ENCODE results near the gene KCNN3.

Gene KCNN3

DNA sequence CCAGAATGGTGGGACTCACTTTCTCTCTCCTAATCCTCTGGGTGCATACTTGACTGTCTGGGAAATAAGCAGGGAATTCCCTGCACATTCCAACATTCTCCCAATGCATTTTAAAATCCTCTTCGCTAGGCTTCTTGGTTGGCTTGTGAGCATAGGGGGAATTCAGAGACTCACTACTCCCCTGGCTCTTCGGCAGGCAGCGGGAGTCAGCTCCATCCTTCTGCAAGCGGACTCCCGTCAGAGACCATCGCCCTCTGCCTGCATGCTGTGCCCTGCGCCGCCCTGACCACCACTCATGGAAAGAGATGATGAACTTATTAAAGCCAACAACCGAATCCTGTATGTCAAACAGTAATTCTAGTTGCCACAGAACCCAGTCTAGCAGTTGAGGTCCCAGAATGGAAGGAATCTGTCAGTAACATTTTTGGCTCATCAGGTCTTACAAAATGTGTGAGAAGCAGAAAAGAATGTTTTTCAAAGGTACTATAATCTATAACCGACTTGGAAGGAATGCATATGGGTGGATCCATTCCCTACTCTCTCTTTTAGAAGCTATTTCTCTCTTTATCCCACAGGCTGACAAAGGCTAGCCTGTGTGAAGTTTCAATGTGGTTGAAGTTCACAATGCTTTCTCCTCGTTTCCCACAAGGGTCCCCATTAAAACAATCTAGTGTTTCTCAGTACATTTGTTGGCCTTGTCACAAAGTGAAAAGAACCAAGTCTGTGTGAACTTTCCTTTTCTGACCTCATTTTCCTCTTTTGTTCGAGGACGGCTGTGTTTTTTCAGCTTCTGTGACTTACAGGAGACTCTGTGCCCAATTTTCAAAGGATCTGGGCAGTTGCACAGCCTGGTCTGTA lies 143.0 kb downstream of the KCNN3 start:
- Mint-ChIP-seq H3K4me3 (no peak overlapping the region), H3K36me3 (no peaks in the 10 kb centered on the region), H3K27me3 (peaks cover 26 to 37% of the 10 kb centered on the region in 2 donors), H3K4me1 (peaks cover 9 to 13% of the 10 kb centered on the region in 2 donors), H3K9me3 (no peaks in the 10 kb centered on the region), H3K27ac (no peak overlapping the region)
- DNase-seq: no peak
- no peak for ATAC-seq (replicated peaks)

DNA sequence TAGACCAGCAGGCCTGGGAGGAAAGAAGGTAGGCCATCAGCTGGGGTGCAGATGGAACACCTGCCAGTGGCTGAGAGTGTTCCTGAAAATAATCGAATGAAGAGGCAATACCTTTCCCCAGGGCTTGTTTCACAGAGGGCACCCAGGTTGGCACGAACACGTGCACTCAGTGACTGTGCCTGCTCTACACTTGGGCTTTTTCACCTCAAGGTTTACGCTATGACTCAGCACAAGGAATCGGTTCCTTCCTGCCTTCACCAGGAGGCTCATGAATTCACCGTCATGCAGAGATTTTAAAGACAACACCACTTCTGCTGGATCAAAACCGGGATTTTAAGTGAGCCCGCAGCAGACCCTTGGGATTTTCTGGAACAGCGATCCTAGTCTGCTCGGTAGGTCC lies 143.6 kb downstream of the KCNN3 start:
- H3K4me3 Mint-ChIP-seq: no peak overlapping the region
- peaks cover 23 to 37% of the 10 kb centered on the region in 2 donors for H3K27me3 Mint-ChIP-seq
- no peaks in the 10 kb centered on the region for H3K36me3 Mint-ChIP-seq
- H3K27ac Mint-ChIP-seq: peak overlapping the region; percentile 56
- DNase-seq (peak; percentile 25), ATAC-seq (replicated peaks) (peak; percentile 88 to 98)
- peaks cover 9 to 16% of the 10 kb centered on the region in 2 donors for H3K4me1 Mint-ChIP-seq
- no peaks in the 10 kb centered on the region for H3K9me3 Mint-ChIP-seq

DNA sequence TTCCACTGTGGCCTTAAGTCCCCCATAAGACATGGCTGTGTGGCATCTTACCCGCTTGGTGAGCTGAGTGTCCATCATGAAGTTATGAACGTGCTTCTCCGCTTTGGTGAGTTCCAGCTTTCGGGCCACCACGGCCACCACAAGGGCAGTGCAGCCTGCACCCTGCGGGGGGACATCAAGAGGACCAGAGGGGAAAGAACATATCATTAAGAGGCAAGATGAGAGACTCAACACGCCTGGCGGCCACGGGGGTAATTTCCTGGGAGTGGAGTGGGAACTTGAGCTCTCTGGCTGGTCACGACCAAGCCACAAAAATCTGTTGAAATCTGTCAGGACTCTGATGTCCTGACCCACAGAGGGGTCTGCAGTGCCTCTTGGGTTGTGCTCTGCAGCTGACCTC lies 144.2 kb downstream of the KCNN3 start:
- DNase-seq (no peak), ATAC-seq (replicated peaks) (no peak)
- Mint-ChIP-seq H3K4me1 (peaks cover 9 to 20% of the 10 kb centered on the region in 2 donors), H3K27ac (peak overlapping the region; percentile 56), H3K9me3 (no peaks in the 10 kb centered on the region), H3K4me3 (no peak overlapping the region), H3K36me3 (no peaks in the 10 kb centered on the region), H3K27me3 (peaks cover 23 to 37% of the 10 kb centered on the region in 2 donors)

DNA sequence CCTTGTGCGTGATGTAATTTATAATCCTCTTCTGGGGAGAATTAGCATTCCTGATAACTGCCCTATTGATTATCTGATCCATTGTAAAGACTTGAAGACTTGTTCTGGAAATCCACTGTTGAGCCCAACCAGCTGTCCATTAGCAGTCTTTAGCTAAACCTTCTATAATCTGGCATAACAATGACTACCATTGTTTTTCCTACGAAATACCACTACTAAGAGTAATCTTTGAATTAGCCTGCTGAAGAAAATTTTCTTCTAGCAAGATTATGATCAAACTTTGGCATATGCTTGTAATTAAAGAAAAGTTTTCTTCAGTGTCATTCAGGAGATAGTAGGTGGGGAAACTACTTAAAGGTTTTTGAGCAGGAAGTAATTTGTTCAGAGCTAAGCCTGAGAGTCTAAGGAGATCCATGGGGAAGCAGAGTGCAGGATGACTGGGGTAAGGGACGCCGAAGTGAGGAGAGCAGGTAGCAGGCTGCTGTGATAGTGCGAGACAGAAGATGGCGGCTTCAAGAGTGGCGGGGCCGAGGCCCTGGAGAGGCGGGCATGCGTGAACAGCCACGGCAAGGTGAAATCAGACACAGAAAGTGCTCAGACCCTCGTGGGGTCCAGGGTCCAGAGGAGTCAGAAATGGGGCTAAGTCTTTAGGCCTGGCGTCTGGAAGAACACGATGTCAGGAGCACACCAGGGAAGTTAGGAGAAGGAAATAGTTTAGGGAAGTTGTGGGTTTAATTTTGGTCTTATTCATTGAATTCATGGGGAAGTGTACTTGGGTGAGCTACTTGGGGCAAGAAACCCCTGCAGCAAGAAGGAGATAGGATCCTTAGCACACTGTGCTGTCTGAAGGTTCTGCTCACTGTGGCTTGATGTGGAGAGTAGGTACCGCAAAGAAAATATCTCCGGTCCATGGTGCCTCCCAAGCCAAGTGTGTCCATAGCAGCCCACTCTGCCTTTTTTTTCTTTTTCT lies 149.5 kb downstream of the KCNN3 start:
- Mint-ChIP-seq H3K4me1 (peaks cover 5 to 11% of the 10 kb centered on the region in 2 donors), H3K9me3 (no peaks in the 10 kb centered on the region), H3K27ac (no peak overlapping the region), H3K36me3 (no peaks in the 10 kb centered on the region), H3K27me3 (peaks cover under 1% of the 10 kb centered on the region in 2 donors), H3K4me3 (no peak overlapping the region)
- ATAC-seq (replicated peaks): peak; percentile 57 to 60
- no peak for DNase-seq

DNA sequence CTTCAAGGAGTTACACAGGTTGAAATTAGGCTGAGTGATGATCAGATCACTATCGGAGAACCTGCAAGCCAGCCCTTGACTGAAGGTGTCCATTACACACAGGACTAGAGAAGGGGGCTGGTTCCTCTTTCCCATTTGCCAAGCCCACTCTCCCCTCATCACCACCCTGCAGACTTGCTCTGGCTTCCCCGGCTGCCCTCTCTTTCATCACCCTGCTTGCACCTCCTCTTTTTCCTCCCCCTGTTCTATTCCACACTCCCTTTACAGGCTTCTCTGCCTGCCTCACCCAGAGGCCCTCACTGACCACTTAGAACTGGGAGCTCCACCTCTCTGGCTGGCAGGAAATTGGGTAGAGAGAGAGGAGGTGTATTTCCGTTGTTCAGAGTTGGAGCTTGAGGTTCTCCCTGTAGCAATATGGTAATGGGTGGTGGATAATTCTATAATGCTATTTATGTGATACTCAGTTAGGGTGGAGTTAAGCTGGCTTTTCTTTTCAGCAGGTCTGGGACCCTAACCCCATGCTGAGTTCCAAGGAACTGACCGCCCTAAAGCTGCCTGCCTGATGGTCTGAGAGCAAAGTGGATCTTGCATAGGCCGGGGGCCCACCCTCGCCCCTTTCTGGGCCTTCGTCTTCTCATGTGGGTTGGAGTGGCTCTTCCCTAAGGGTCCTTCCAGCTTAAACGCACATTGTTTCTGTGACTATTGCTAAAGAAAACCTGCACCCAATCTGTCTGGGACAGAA lies 150.3 kb downstream of the KCNN3 start:
- ATAC-seq (replicated peaks): no peak
- Mint-ChIP-seq H3K27ac (no peak overlapping the region), H3K4me3 (no peak overlapping the region), H3K4me1 (peaks cover 7 to 11% of the 10 kb centered on the region in 2 donors), H3K9me3 (no peaks in the 10 kb centered on the region), H3K27me3 (no peaks in the 10 kb centered on the region), H3K36me3 (no peaks in the 10 kb centered on the region)
- DNase-seq: no peak

DNA sequence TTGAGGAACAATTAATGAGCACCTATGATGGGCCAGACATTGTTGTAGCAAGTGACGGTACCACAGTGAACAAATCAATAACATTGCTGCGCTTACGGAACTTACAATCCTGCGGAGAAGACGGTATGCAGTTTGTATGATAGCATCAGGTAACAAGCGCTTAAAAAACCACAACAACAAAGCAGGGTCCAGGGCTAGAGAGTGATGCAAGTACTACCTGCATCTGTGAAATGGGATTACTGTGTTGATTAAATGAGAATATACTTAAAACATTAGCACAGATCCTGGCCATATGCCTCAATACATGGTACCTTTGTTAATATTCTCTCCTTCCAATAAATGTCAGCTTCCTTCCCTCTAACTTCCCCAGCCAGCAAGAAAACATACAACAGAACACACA lies 151.5 kb downstream of the KCNN3 start:
- Mint-ChIP-seq H3K4me1 (peaks cover 7 to 11% of the 10 kb centered on the region in 2 donors), H3K27ac (no peak overlapping the region), H3K36me3 (no peaks in the 10 kb centered on the region), H3K4me3 (no peak overlapping the region), H3K27me3 (no peaks in the 10 kb centered on the region), H3K9me3 (no peaks in the 10 kb centered on the region)
- ATAC-seq (replicated peaks): no peak
- no peak for DNase-seq

DNA sequence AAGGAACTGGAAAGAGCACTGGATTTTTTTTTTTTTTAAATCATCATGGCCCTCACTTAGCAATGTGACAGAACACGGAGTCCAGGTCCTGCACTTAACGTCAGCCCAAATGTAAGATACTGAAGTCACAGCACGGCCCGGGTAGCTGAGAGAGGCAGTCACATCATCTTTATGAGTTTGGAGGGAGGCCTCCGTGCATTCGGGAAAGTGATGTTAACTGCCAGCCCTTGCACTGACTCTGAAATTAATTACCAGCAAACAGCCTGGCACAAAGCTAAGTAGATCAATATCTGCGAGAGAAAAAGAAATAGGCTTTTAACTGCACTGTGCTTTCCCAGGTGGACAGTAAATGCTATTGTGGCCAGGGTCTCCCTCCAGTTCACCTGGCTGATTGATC lies 152.6 kb downstream of the KCNN3 start:
- DNase-seq (no peak), ATAC-seq (replicated peaks) (no peak)
- no peak overlapping the region for H3K27ac Mint-ChIP-seq
- H3K4me1 Mint-ChIP-seq: peaks cover 7 to 11% of the 10 kb centered on the region in 2 donors
- H3K36me3 Mint-ChIP-seq: no peaks in the 10 kb centered on the region
- no peaks in the 10 kb centered on the region for H3K27me3 Mint-ChIP-seq
- no peak overlapping the region for H3K4me3 Mint-ChIP-seq
- H3K9me3 Mint-ChIP-seq: no peaks in the 10 kb centered on the region

DNA sequence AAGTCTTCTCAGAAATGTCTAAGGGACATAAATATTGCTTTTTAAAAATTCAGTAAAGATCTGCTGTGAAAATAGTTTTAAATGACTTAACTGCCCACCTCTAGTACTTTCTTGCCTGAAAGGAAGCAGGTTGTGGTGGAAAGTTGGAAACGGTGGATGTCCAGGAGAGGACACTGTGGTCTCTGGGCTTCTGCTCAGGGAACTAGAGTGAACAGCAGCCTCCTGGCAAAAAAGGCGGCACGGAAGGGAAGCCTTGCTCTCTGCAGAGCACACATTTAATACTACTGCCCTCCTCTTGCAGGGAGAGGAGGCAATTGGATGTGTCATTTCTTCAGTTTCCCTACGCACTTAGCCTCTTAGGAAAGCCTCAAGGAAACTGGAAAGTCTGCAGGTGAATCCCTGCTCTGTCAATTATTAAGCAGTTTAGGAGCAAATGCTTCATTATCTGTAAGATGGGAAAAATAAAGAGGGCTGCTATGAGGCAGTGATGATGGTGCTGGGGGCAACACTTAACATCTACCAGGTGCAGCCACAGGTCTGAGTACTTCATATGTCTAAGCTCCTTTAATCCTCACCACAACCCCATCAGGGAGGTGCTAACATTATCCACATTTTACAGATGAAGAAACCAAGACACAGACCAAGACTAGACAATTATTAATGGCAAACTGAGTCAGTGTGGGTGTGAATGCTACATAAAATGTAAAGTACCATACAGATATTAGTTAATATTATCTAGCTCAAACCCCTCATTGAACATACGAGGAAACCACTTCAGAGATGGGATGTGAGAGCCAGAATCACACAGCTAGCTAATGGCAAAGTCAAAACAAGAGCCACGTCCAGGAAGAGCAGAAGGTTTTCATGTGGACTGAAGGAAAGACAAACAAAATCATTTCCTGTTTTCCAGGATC lies 153.2 kb downstream of the KCNN3 start:
- DNase-seq: no peak
- peaks cover 7 to 11% of the 10 kb centered on the region in 2 donors for H3K4me1 Mint-ChIP-seq
- H3K27ac Mint-ChIP-seq: no peak overlapping the region

DNA sequence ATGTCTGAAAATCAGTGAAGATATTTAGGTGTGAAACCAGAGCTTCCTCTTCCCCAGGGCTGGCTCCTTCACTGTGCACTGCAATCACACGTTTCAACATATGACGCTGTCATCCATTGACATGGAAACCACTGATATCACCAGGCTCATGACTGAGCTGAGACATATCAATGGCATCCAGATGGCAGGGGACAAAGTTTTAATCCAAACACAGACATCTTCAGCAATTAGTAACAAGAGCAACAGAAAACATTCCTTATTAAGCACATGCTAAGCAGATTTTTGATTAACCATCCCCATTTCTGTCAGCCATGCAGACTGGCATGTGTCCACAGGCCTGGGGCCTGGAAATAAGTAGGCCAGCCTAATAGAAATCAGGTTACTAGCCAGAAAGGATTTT lies 154.1 kb downstream of the KCNN3 start:
- Mint-ChIP-seq H3K27me3 (peaks cover 4 to 10% of the 10 kb centered on the region in 2 donors), H3K27ac (no peak overlapping the region), H3K9me3 (no peaks in the 10 kb centered on the region), H3K4me1 (peaks cover 5 to 7% of the 10 kb centered on the region in 2 donors), H3K4me3 (no peak overlapping the region), H3K36me3 (no peaks in the 10 kb centered on the region)
- ATAC-seq (replicated peaks) (peak in 1 of 2 donors; percentile 58), DNase-seq (no peak)

More for the DNA sequence above, 153.2 kb downstream of the KCNN3 start:
- Mint-ChIP-seq H3K9me3 (no peaks in the 10 kb centered on the region), H3K27me3 (peaks cover under 1 to 6% of the 10 kb centered on the region in 2 donors), H3K4me3 (no peak overlapping the region), H3K36me3 (no peaks in the 10 kb centered on the region)
- ATAC-seq (replicated peaks): no peak

DNA sequence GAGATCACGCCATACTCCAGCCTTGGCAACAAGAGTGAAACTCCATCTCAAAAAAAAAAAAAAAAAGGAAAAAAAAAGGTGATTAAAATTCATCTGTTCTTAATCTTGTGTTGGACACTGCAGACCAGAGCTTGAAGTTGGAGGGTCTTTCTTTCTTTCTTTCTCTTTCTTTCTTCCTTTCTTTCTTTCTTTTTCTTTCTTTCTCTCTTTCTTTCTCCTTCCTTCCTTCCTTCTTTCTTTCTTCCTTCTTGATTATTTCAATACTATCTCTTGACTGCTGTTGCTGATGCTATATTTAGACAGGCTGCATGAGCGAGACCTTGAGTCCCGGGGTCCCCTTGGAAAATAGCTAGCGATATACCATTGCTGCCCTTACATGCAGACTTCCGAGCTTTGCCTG lies 154.7 kb downstream of the KCNN3 start:
- no peak for DNase-seq
- H3K4me1 Mint-ChIP-seq: peaks cover 0 to 3% of the 10 kb centered on the region in 2 donors
- no peaks in the 10 kb centered on the region for H3K36me3 Mint-ChIP-seq
- no peaks in the 10 kb centered on the region for H3K9me3 Mint-ChIP-seq
- no peak for ATAC-seq (replicated peaks)
- H3K27me3 Mint-ChIP-seq: peaks cover 4 to 10% of the 10 kb centered on the region in 2 donors
- no peak overlapping the region for H3K4me3 Mint-ChIP-seq
- peak overlapping the region; percentile 52 for H3K27ac Mint-ChIP-seq

DNA sequence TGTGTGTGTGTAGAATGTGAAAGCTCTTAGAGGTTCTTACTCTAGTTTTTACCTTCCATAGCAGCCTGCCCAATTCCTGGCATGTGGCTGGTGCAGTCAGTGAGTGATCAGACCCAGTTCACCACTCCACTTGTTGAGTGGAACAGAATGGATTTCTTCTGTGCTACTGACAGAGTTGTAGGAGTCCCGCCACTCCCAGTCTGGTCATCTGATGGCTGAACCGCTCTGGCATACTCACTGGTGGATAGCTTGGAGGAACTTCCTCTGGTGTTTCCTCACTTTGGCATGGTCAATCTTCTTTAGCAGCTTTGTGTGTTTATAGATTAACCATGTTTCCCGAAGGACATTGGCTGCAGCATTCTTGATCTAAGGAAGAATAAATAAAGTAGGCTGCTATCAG lies 155.4 kb downstream of the KCNN3 start:
- no peaks in the 10 kb centered on the region for H3K9me3 Mint-ChIP-seq
- no peak overlapping the region for H3K27ac Mint-ChIP-seq
- H3K27me3 Mint-ChIP-seq: peaks cover 4 to 14% of the 10 kb centered on the region in 2 donors
- DNase-seq (no peak), ATAC-seq (replicated peaks) (peak in 1 of 2 donors; percentile 45)
- no peak overlapping the region for H3K4me3 Mint-ChIP-seq
- peaks cover 0 to 3% of the 10 kb centered on the region in 2 donors for H3K4me1 Mint-ChIP-seq
- H3K36me3 Mint-ChIP-seq: no peaks in the 10 kb centered on the region

DNA sequence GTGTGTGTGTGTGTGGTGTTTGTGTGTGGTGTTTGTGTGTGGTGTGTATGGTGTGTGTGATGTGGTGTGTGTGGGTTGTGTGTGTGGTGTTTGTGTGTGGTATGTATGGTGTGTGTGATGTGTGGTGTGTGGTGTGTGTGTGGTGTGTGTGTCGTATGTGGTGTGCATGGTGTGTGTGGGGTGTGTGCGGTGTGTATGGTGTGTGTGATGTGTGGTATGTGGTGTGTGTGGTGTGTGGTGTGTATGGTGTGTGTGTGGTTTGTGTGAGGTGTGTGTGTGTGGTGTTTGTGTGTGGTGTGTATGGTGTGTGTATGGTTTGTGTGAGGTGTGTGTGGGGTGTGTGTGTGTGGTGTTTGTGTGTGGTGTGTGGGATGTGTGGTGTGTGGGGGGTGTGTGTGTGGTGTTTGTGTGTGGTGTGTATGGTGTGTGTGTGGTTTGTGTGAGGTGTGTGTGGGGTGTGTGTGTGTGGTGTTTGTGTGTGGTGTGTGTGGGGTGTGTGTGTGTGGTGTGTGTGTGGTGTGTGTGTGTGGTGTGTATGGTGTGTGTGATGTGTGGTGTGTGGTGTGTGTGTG lies 155.9 kb downstream of the KCNN3 start:
- DNase-seq (no peak), ATAC-seq (replicated peaks) (no peak)
- Mint-ChIP-seq H3K4me3 (no peak overlapping the region), H3K9me3 (no peaks in the 10 kb centered on the region), H3K27me3 (peaks cover 6 to 19% of the 10 kb centered on the region in 2 donors), H3K4me1 (peaks cover 0 to 3% of the 10 kb centered on the region in 2 donors), H3K36me3 (no peaks in the 10 kb centered on the region), H3K27ac (no peak overlapping the region)

DNA sequence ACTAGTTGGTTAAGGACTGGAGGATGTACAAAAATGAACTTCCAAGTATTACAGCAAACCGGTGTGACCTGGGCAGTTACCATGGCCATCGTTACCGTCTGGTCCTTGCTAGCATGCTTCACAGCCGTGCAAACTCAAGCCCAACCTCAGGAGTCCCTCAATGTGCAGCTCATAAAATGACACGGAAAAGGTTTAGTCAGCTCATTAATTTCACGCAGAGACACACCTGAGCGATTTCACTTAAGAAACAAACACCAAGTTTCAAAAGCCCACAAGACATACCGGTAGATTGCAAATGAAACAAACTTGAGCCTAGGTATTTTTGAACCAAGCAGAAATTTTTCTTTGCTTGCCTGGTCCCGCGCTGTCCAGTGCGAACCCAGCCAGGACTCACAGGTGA lies 157.1 kb downstream of the KCNN3 start:
- Mint-ChIP-seq H3K27me3 (peaks cover 8 to 25% of the 10 kb centered on the region in 2 donors), H3K36me3 (no peaks in the 10 kb centered on the region), H3K9me3 (no peaks in the 10 kb centered on the region), H3K27ac (no peak overlapping the region), H3K4me1 (peaks cover 0 to 3% of the 10 kb centered on the region in 2 donors), H3K4me3 (no peak overlapping the region)
- ATAC-seq (replicated peaks) (no peak), DNase-seq (no peak)

Measured in stimulated activated naive B cell treated with anti-CD40 and anti-IgM and Interleukin-4, amounts not matched to agents 10 μg/mL and 1 μg/mL and 100 μg/mL, for 72 hours (primary cell).